GM18867 (cell line): ENCODE results near the gene SRSF7.
"Not testable (repeated sequence)": the region's sequence is repeated elsewhere in the genome, so short reads cannot be mapped to it uniquely, and the experiment has no call there.

Source experiments
- ATAC-seq: cut with Tn5 transposase; IDR thresholded peaks from one replicate; pipeline ENCODE4 v1.9.1; 2021; ENCODE audit warnings: mild to moderate bottlenecking, moderate library complexity; ENCODE audit not compliant: unreplicated experiment

The SRSF7 gene

GRCh38 chr2:38750891-38751595, at the start of gene SRSF7:
TSS of gene SRSF7 (minus strand) at chr2:38751361. CDS start at chr2:38751256, 105 bp downstream.
- ATAC-seq, result peak; percentile 76

GRCh38 chr2:38797953-38798352, 46.8 kb upstream of the SRSF7 start:
- ATAC-seq, result no peak

- no peak for ATAC-seq
Measured at GRCh38 chr2:38797250-38797676, 46.1 kb upstream of the SRSF7 start.

DNA sequence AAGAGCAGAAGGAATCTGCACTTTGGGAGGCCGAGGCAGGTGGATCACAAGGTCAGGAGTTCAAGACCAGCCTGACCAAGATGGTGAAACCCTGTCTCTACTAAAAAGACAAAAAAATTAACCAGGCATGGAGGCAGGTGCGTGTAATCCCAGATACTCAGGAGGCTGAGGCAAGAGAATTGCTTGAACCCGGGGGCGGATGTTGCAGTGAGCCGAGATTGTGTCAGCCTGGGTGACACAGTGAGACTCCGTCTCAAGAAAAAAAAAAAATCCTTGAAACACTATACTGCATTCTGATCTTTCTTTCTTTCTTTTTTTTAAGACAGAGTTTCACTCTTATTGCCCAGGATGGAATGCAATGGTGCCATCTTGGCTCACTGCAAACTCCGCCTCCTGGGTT, 43.9 kb upstream of the SRSF7 start:
- ATAC-seq, result not testable (repeated sequence)

DNA sequence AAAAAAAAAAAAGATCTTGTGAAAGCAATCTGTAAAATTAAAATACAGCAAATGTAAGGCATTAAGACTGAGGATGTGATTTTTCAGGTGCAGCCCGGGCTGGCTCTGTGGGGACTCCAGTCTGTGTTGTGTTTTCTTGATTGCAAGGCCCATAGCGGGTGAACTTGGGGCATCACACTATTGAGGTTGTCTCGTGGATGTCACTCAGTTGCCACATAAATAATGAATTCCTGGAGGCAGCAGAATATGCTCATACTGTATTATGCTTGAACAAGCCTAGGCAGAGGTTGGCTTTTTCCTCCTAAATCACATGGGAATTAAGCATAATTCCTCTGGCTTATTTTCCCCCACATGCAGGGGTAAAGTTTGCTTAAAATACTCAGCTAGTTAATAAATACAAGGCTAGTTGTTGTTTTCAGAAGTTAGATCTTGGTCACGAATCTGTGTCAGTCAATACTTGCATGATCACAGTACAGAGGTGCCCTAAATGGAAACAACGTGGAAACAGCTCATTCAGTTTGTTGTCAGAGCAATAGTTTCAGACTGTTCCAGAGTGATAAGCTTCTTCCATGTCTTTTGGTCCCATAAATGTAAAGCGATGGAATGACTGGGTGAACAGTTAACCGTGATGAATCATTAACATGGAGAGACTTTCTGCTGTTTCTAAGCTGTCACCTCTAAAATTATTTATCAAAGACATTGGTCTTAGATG, 43.2 kb upstream of the SRSF7 start:
- no peak for ATAC-seq

GRCh38 chr2:38793511-38793910, 42.4 kb upstream of the SRSF7 start:
- ATAC-seq, result no peak

DNA sequence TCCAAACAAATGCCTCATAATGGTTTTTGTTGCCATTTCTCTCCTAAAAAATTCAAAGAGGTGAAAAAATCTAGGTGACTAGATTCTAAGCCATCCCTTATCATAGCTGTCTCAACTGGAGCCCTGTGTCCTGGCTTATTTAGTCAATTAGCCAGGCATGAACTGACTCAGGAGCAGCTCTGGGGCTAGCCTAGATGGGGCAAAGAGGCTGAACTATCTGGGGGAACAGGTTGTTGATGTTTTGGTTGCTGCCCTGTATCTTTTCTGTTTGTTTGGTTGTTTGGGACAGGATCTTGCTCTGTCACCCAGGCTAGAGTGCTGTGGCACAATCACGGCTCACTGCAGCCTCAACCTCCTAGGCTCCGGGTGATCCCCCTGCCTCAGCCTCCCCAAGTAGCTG, 41.6 kb upstream of the SRSF7 start:
- no peak for ATAC-seq

DNA sequence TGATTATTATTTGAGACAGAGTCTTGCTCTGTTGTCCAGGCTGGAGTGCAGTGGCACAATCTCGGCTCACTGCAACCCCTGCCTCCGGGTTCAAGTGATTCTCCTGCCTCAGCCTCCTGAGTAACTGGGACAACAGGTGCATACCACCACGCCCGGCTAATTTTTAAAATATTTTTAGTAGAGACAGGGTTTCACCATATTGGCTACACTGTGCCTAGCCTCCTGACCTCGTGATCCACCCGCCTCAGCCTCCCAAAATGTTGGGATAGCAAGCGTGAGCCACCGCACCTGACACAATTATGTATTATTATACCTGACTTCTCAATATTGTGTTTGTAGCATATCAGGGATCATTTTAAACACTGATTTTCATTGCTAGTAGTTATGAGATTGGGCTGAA, 41.2 kb upstream of the SRSF7 start:
- ATAC-seq, result not testable (repeated sequence)

DNA sequence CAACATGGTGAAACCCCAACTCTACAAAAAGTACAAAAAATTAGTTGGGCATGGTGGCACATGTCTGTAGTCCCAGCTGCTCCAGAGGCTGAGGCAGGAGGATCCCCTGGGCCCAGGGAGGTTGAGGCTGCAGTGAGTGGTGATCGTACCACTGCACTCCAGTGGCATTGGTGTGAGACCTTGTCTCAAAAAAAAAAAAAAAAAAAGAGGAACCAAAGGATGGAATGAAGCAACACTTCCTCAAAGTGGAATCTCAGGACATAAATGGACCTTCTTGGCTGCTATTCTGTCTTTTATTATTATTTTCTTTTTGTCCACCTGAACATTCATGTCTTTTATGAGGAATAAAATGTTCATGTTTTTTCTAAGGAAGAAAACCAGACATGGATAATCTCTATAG, 40.6 kb upstream of the SRSF7 start:
- no peak for ATAC-seq

DNA sequence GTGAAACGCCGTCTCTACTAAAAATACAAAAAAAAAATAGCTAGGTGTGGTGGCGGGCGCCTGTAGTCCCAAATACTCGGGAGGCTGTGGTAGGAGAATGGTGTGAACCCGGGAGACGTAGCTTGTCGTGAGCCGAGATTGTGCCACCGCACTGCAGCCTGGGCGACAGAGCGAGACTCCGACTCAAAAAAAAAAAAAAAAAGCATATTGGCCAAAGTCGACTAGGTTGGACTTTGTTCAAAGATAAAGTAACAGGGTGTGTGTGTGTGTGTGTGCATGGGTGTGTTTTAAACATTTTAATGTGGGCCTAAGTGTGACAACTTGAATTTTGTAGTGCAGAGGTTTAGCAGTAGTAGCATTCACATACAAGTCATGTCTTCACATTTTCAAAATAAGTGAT, 38.5 kb upstream of the SRSF7 start:
- ATAC-seq, result no peak

GRCh38 chr2:38788306-38788705, 37.1 kb upstream of the SRSF7 start:
- ATAC-seq, result no peak

GRCh38 chr2:38783586-38783985, 32.4 kb upstream of the SRSF7 start:
- no peak for ATAC-seq

DNA sequence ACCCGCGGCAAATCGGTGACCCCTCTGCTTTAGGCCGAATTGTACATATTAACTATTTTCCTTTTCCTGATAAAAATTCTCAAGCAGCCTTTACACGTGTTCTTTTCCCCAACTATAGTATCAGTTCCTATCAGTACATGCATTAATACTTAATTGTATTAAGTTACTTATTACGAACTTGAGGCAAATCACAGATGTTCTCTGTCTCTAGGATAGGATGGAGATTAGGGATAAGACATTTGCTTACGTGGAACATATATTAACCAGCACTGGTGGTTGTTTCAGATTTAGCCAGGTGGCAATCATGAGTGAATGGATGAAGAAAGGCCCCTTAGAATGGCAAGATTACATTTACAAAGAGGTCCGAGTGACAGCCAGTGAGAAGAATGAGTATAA, 27.5 kb upstream of the SRSF7 start:
- ATAC-seq, result no peak

DNA sequence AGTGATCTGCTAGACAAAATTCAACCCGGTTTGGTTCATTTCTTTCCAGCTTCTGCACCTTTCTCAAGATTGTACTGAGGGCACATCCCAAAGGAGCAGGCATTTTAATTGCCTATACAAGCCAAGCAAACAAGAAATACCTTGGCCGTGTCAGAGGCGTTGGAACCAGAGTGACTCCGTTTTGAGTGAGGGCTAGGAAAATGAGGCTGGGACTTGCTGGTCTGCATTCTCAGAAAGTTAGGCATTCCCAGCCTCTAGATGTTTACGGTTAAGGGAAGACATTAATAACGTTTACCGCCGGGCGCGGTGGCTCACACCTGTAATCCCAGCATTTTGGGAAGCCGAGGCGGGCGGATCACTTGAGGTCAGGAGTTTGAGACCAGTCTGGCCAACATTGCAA, 25.4 kb upstream of the SRSF7 start:
- no peak for ATAC-seq

GRCh38 chr2:38775921-38776225, 24.7 kb upstream of the SRSF7 start:
- no peak for ATAC-seq

DNA sequence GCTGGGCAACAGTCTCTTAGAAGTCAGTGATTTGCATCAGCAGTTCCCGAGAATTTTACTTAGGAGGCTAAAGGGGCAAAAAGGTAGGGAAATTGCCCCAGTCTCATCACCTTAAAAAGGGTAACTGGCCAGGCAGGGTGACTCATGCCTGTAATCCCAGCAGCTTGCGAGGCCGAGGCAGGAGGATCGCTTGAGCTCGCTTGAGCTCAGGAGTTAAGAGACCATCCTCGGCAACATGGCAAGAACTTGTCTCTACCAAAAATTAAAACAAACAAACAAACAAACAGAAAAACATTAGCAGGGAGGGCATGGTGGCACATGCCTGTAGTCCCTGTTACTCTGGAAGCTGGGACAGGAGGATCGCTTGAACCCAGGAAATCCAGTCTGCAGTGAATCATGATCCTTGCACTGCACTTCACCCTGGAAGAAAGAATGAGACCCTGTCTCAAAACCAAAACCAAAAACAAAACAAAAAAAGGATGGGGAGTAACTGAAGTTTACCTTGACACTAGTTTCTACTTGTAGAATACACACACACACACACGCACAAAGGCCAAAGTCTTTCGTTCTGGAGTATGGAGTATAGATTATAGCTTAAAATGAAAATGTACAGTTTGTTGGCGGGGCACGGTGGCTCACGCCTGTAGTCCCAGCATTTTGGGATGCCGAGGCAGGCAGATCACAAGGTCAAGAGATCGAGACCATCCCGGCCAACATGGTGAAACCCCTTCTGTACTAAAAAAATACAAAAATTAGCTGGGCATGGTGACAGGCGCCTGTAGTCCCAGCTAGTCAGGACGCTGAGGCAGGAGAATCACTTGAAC, 24.1 kb upstream of the SRSF7 start:
- ATAC-seq, result no peak

DNA sequence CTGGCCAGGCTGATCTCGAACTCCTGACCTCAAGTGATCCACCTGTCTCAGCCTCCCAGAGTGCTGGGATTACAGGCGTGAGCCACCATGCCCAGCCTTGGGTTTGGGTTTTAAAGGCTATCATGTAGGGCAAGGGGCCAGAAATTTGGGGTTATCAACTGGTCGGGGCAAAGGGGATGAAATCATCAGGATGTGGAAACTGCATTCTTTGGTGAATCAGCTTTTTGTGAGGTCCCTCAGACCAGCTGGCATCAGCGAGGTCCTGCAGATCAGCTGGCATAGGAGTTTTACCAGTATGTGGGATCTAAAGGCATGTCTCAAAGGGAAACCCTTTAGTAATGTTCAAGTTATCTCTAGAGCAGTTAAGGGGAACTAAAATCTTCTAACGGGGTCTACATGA, 20.5 kb upstream of the SRSF7 start:
- no peak for ATAC-seq

DNA sequence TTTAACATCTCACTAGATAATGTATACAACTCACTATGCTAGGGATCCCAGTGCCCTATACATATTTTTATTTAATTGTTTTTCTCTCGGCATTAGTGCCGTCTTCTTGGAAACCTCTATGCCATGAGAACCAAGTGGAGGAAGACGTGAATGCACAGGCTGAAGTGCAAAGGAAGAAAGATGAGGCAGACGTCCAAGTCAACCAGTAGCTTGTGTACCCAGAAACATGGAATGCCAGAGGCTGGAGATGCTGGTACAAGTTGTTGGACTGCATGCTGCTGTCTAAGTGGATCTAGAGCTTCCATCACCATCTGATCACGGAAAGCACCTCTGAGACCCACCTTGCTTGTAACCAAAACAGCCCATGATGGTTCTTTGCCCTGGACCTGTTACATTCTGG, 14.4 kb upstream of the SRSF7 start:
- no peak for ATAC-seq

DNA sequence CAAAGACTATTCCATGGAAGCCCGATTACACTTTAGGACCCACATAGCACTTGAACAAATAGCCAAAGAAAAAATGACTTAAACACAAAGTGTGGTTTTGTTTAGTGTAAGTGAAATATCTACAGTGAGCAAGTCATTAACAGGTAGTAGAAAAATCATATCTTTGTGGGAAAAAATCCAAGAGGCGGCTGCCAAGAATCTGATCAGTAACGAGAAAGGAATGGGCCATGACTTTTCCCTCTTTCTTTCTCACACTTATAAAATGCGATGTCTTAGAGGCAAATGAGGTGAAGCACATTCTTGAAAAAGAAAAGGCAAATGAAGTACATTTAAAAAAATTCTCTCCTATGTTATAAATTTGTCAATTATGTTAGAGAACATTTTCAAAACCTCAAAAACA, 14.0 kb upstream of the SRSF7 start:
- ATAC-seq, result no peak

- ATAC-seq, result no peak
Measured at GRCh38 chr2:38763728-38764127, 12.6 kb upstream of the SRSF7 start.

DNA sequence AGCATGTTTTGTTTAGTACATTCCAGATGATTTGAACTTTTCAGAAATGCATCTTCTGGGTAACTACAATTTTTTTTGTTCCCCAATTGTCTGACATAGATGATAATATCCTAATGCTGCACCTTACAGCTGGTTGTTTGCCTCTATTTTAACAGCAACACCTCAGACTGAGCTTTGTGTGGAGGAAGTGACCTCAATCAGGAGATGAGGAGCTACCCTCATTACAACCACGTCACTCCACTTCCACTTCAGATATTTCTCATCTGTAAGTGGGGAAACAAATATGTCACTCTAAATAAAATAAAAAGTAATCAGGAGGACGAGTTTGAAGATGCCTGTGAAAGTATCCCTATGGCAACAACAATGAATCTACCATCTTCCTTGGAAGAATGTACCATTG, 12.1 kb upstream of the SRSF7 start:
- no peak for ATAC-seq

DNA sequence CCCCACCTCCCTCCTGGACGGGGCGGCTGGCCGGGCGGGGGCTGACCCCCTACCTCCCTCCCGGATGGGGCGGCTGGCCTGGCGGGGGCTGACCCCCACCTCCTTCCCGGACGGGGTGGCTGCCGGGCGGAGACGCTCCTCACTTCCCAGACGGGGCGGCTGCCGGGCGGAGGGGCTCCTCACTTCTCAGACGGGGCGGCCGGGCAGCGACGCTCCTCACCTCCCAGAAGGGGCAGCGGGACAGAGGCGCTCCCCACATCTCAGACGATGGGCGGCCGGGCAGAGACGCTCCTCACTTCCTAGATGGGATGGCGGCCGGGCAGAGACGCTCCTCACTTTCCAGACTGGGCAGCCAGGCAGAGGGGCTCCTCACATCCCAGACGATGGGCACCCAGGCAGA, 4.7 kb upstream of the SRSF7 start:
- not testable (repeated sequence) for ATAC-seq
